HL-60 (cell line): Measurements from ENCODE around the gene JAG1.

Experiments used
- DNase-seq, 2 experiments: peaks; one replicate each; pipeline ENCODE4 v3.0.0-alpha.2; 2010 to 2020; ENCODE audit warnings: low read depth in 1 of 2, low spot score in 1 of 2
- H3K27ac ChIP-seq: fragments of 250-450 bp; sonication (Bioruptor Pico); replicated peaks from 2 replicates; pipeline ENCODE4 v1.5.1; 2020; ENCODE audit warnings: mild to moderate bottlenecking, moderate library complexity
- H3K27me3 ChIP-seq: fragments of 250-450 bp; sonication (Bioruptor Pico); 2 replicates; pipeline ENCODE4 v1.5.1; 2021; ENCODE audit warnings: mild to moderate bottlenecking, moderate library complexity; ENCODE audit not compliant: insufficient read depth, poor library complexity, severe bottlenecking
- H3K4me3 ChIP-seq: replicated peaks from 2 replicates; pipeline ENCODE4 v1.5.1; 2011; ENCODE audit warnings: mild to moderate bottlenecking, control low read depth, low read length; ENCODE audit not compliant: insufficient read depth
- CTCF ChIP-seq: IDR thresholded peaks from one replicate; pipeline ENCODE4 v1.5.1; 2011; ENCODE audit warnings: low read length, control low read depth, inconsistent platforms; ENCODE audit not compliant: insufficient read depth
- GABPA ChIP-seq: IDR thresholded peaks from 2 replicates; pipeline ENCODE4 v1.6.1; 2012; ENCODE audit warnings: low read depth
- POLR2AphosphoS5 ChIP-seq: IDR thresholded peaks from 2 replicates; pipeline ENCODE4 v1.6.1; 2012; ENCODE audit warnings: low read depth
- REST ChIP-seq: IDR thresholded peaks from 2 replicates; pipeline ENCODE4 v1.6.1; 2012; ENCODE audit warnings: low read depth; ENCODE audit not compliant: insufficient replicate concordance
- SPI1 ChIP-seq: IDR thresholded peaks from 2 replicates; pipeline ENCODE4 v1.6.1; 2012; ENCODE audit warnings: low read depth, mild to moderate bottlenecking, borderline replicate concordance

JAG1 gene

GRCh38 chr20:10640897-10641296, 32.9 kb downstream of the JAG1 start:
- no peak overlapping the region for H3K4me3 ChIP-seq
- no peaks in the 10 kb centered on the region for H3K27me3 ChIP-seq
- TF ChIP-seq GABPA: no peak
- no peak for TF ChIP-seq CTCF
- TF ChIP-seq SPI1: no peak
- TF ChIP-seq POLR2AphosphoS5: no peak
- no peak for DNase-seq
- no peak overlapping the region for H3K27ac ChIP-seq

GRCh38 chr20:10639737-10640556, 33.9 kb downstream of the JAG1 start:
- Histone ChIP-seq H3K27me3 (no peaks in the 10 kb centered on the region), H3K4me3 (no peak overlapping the region), H3K27ac (no peak overlapping the region)
- TF ChIP-seq GABPA: no peak
- no peak; the same call in 1 of the 2 replicates for TF ChIP-seq POLR2AphosphoS5
- no peak for TF ChIP-seq REST
- TF ChIP-seq SPI1: no peak
- no peak for TF ChIP-seq CTCF
- no peak for DNase-seq

- no peak overlapping the region for H3K27ac ChIP-seq
- H3K4me3 ChIP-seq: no peak overlapping the region
- no peak for DNase-seq
- H3K27me3 ChIP-seq: no peaks in the 10 kb centered on the region
- no peak for TF ChIP-seq CTCF
- no peak for TF ChIP-seq REST
- no peak for TF ChIP-seq POLR2AphosphoS5
- TF ChIP-seq GABPA: no peak
- no peak for TF ChIP-seq SPI1
Observed at GRCh38 chr20:10639077-10639736, 34.6 kb downstream of the JAG1 start.
